B cell (primary cell): ENCODE data around the gene OTOGL. TPM values are rescaled to one million over a fixed set of nuclear protein-coding genes. Genes with fewer than 3 reads are reported as not detected.

Source experiments
- ATAC-seq: fragments of 200-7000 bp; cut with Tn5 transposase; one replicate; pipeline ENCODE4 v1.10.0; 2021; ENCODE audit warnings: low read depth, mild to moderate bottlenecking, moderate number of reproducible peaks, moderate library complexity
- CTCF ChIA-PET: fragments of 350-600 bp; sonication (Branson Sonifier 250); formaldehyde crosslinking; loops from one replicate; lab custom pipeline; 2021; ENCODE audit warnings: antibody characterized with exemption, inconsistent platforms; lab: Charles Lee
- POLR2A ChIA-PET: fragments of 350-600 bp; sonication (Branson Sonifier 250); formaldehyde crosslinking; loops from one replicate; lab custom pipeline; 2021; ENCODE audit warnings: antibody characterized with exemption; lab: Charles Lee
- DNase-seq: peaks from one replicate; pipeline ENCODE4 v3.0.0; 2013
- H2AFZ ChIP-seq: 2 replicates; pipeline ENCODE4 v1.6.1; 2012; ENCODE audit warnings: mild to moderate bottlenecking, low read depth, low read length; ENCODE audit not compliant: insufficient read depth, poor library complexity, severe bottlenecking
- H3K27ac ChIP-seq, 2 donors: 1 replicate in 1 of 2; 2 replicates in 1 of 2; pipeline ENCODE4 v1.5.1; 2012 to 2013; ENCODE audit warnings: low read length in 2 of 2, mild to moderate bottlenecking in 2 of 2, moderate library complexity in 1 of 2
- H3K27me3 ChIP-seq, 4 experiments: fragments of 200-600 bp in 1 of 4; sonication (generic) in 1 of 4; replicated peaks in 1 of 4; 1 replicate in 2 of 4; 2 replicates in 2 of 4; pipeline versions ENCODE4 v1.6.1 to v1.7.0; 2013 to 2016; ENCODE audit warnings: low read length in 3 of 4, mild to moderate bottlenecking in 2 of 4, mixed read lengths in 1 of 4, moderate library complexity in 1 of 4; ENCODE audit not compliant: insufficient read depth in 4 of 4, control insufficient read depth in 3 of 4; ENCODE audit errors: control extremely low read depth in 1 of 4
- H3K36me3 ChIP-seq, 2 experiments: replicated peaks in 1 of 2; 1 replicate in 1 of 2; 2 replicates in 1 of 2; pipeline versions ENCODE4 v1.6.1 to v1.7.1; 2013; ENCODE audit warnings: low read length in 1 of 2; ENCODE audit not compliant: insufficient read depth in 2 of 2, control insufficient read depth in 1 of 2; ENCODE audit errors: control extremely low read depth in 1 of 2, extremely low read depth in 1 of 2
- H3K4me1 ChIP-seq, 2 donors: fragments of 200-600 bp in 1 of 2; sonication (generic) in 1 of 2; 1 replicate in 1 of 2; 2 replicates in 1 of 2; pipeline versions ENCODE4 v1.5.1 to v1.6.1; 2013 to 2017; ENCODE audit warnings: low read length in 2 of 2; ENCODE audit not compliant: control insufficient read depth in 2 of 2, insufficient read depth in 2 of 2
- H3K4me2 ChIP-seq: replicated peaks from 2 replicates; pipeline ENCODE3; 2012; ENCODE audit warnings: mild to moderate bottlenecking, low read depth, low read length; ENCODE audit not compliant: poor library complexity, severe bottlenecking
- H3K4me3 ChIP-seq, 5 experiments: fragments of 200-600 bp in 1 of 5; sonication (generic) in 1 of 5; 1 replicate in 3 of 5; 2 replicates in 2 of 5; pipeline versions ENCODE4 v1.5.1 to v1.7.0; 2011 to 2016; ENCODE audit warnings: low read length in 4 of 5, mild to moderate bottlenecking in 4 of 5, low read depth in 2 of 5, control low read depth in 1 of 5, moderate library complexity in 1 of 5; ENCODE audit not compliant: insufficient read depth in 1 of 5; ENCODE audit errors: control extremely low read depth in 1 of 5, extremely low read depth in 1 of 5
- H3K79me2 ChIP-seq: fragments of 200-600 bp; sonication (generic); one replicate; pipeline ENCODE4 v1.6.0; 2016; ENCODE audit warnings: low read length; ENCODE audit not compliant: control insufficient read depth, insufficient read depth
- H3K9ac ChIP-seq: fragments of 200-600 bp; sonication (generic); 2 replicates; pipeline ENCODE4 v1.6.1; 2017; ENCODE audit warnings: mild to moderate bottlenecking, low read length, moderate library complexity
- H3K9me3 ChIP-seq, 3 donors: one replicate each; pipeline versions ENCODE4 v1.6.1 to v1.7.1; 2013; ENCODE audit warnings: low read length in 2 of 3; ENCODE audit not compliant: control insufficient read depth in 2 of 3, insufficient read depth in 1 of 3; ENCODE audit errors: control extremely low read depth in 1 of 3
- H4K20me1 ChIP-seq: 2 replicates; pipeline ENCODE4 v1.6.0; 2012; ENCODE audit warnings: mild to moderate bottlenecking, low read length; ENCODE audit not compliant: insufficient read depth, control insufficient read depth, poor library complexity, severe bottlenecking
- H3K27ac Mint-ChIP-seq: one replicate; pipeline ENCODE4 v1.8.0; 2021; ENCODE audit warnings: mixed read lengths
- H3K27me3 Mint-ChIP-seq: one replicate; pipeline ENCODE4 v1.8.0; 2021; ENCODE audit warnings: mixed read lengths
- H3K4me1 Mint-ChIP-seq: one replicate; pipeline ENCODE4 v1.8.0; 2021; ENCODE audit warnings: mixed read lengths
- H3K4me3 Mint-ChIP-seq: one replicate; pipeline ENCODE4 v1.8.0; 2021; ENCODE audit warnings: mixed read lengths
- H3K9me3 Mint-ChIP-seq: one replicate; pipeline ENCODE4 v1.8.0; 2022; ENCODE audit warnings: mixed read lengths; ENCODE audit not compliant: insufficient read depth
- CTCF ChIP-seq: fragments of 200-600 bp; IDR thresholded peaks from one replicate; pipeline ENCODE4 v1.8.0; 2022; ENCODE audit warnings: antibody characterized with exemption, mild to moderate bottlenecking
- EZH2 ChIP-seq: IDR thresholded peaks from 2 replicates; pipeline ENCODE4 v1.6.1; 2012; ENCODE audit warnings: borderline replicate concordance, low read depth, mild to moderate bottlenecking, moderate library complexity, low read length; ENCODE audit not compliant: insufficient read depth, poor library complexity, severe bottlenecking
- WGBS: methylation state at CpG from one replicate; pipeline ENCODE4 v1.1.5; 2013; ENCODE audit warnings: missing lambda C conversion rate; ENCODE audit not compliant: insufficient coverage; 5-methylcytosine and 5-hydroxymethylcytosine counted together
- intact Hi-C: fragments of 100-400 bp; cut with micrococcal nuclease; formaldehyde crosslinking; loops from one replicate; pipeline ENCODE4 v1.10.0; 2022
- polyA plus RNA-seq: library from polyadenylated mRNA; depleted of rRNA; stranded (reverse); fragments of >200 nt; gene quantifications from 2 replicates; pipeline ENCODE4 v1.2.3, GENCODE V29; 2012
- total RNA-seq, 2 donors: library from RNA; stranded (reverse); fragments of 120-200 nt in 1 of 2; gene quantifications; 1 replicate in 1 of 2; 2 replicates in 1 of 2; pipeline versions ENCODE4 v1.2.3 to v1.2.4, GENCODE V29; 2013 to 2022

The OTOGL gene
- total and polyA plus RNA-seq, 2 donors (not counting 1 experiment from before 2014, with no cell fraction given) = not detected

GRCh38 chr12:80205960-80206359 is 106.6 kb downstream of the OTOGL start:
- Histone ChIP-seq H3K27ac (no peak overlapping the region), H3K9ac (no peak overlapping the region), H3K9me3 (no peaks in the 10 kb centered on the region), H3K4me2 (no peak overlapping the region), H3K4me3 (no peak overlapping the region), H3K27me3 (no peaks in the 10 kb centered on the region), H3K4me1 (no peaks in the 10 kb centered on the region), H2AFZ (no peak overlapping the region), H4K20me1 (no peaks in the 10 kb centered on the region), H3K79me2 (no peaks in the 10 kb centered on the region), H3K36me3 (no peaks in the 10 kb centered on the region)
- ChIA-PET POLR2A (no interaction called here), CTCF (no interaction called here)
- WGBS = no CpG with 5 or more reads among the region's 1 CpG
- Mint-ChIP-seq H3K9me3 (no peaks in the 10 kb centered on the region), H3K4me3 (no peak overlapping the region), H3K27ac (no peak overlapping the region), H3K4me1 (no peaks in the 10 kb centered on the region), H3K27me3 (peaks cover 4% of the 10 kb centered on the region)
- TF ChIP-seq CTCF (no peak), EZH2 (no peak)
- DNase-seq = no peak
- intact Hi-C loops = no loop called here
- ATAC-seq = no peak

- Mint-ChIP-seq H3K4me3 (no peak overlapping the region), H3K27ac (no peak overlapping the region), H3K9me3 (no peaks in the 10 kb centered on the region), H3K4me1 (no peaks in the 10 kb centered on the region), H3K27me3 (peaks cover 4% of the 10 kb centered on the region)
- Histone ChIP-seq H3K4me1 (no peaks in the 10 kb centered on the region), H2AFZ (no peak overlapping the region), H3K9me3 (no peaks in the 10 kb centered on the region), H3K27me3 (no peaks in the 10 kb centered on the region), H3K4me2 (no peak overlapping the region), H3K9ac (no peak overlapping the region), H4K20me1 (no peaks in the 10 kb centered on the region), H3K4me3 (no peak overlapping the region), H3K79me2 (no peaks in the 10 kb centered on the region), H3K36me3 (no peaks in the 10 kb centered on the region), H3K27ac (no peak overlapping the region)
- DNase-seq (no peak), ATAC-seq (no peak)
- TF ChIP-seq EZH2 (no peak), CTCF (no peak)
- POLR2A ChIA-PET = no interaction called here
- intact Hi-C loops = no loop called here
- WGBS = no CpG with 5 or more reads among the region's 1 CpG
- CTCF ChIA-PET = no interaction called here
These were observed 108.7 kb downstream of the OTOGL start for GRCh38 chr12:80208071-80208470.
